ENCODE data around the gene KLHL29.

GRCh38 chr2:23680951-23681350 is 296.0 kb downstream of the KLHL29 start:
- TF ChIP-seq CTCF (IDR thresholded peaks at IDR 0.05) (no peak), POLR2A (IDR thresholded peaks at IDR 0.05) (no peak)
